ENCODE results near the gene C3orf33. TPM values are rescaled to one million over a fixed set of nuclear protein-coding genes. Genes with fewer than 3 reads are reported as not detected.

The C3orf33 gene
- total and polyA plus RNA-seq, 9 of the 15 experiments (the other 6 are each of a cell fraction or from before 2014, with no cell fraction given) = 4.1 to 10.2 (median 6.0) TPM

DNA sequence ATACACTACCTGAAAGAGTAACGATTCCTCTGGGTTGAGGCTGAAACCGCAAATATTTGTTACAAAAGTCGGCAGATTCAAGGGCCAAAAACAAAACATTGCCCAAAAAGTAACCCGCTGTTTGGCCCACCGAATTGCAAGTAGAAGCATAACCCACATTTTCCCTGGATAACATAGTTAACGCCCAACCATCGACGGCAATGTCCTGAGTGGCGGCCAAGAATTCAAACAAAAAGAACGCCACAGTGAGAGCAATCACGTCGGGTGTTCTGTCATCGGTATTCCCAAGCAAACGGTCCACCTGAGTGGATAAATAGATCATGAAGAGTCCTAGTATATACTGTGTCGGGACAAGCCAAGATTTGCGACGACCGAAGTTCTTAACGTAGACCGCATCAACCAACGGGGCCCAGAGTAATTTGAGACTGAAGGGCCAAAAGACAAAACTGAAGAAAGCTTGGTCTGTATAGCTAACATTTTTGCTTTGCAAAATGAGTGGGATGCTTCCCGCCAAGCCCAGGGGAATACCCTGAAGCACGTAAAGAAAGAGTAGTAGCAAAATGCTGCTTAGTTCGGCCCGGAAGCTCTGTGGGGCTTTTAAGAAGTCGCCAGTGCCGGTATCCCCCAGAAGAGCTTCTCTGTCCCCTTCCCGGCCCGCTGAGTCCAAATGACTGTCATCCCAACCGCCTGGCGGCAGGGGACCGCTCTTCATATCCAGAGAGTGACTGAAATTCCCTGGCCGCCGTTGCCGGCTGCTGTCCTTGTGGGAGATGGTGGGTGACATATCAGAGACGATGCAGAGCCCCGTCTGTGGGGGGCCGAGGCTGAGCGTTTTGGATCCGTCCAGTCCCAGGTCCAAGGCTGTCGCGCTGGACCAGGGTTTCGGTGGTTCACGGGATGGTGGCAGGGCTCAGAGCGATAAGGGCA lies 47.4 kb upstream of the C3orf33 start (continued):
- TF ChIP-seq NR4A1 (CRISPR knock-in tag; IDR thresholded peaks at IDR 0.05) (no peak), NR4A1 (tag; IDR thresholded peaks at IDR 0.05) (no peak), BCL6 (CRISPR knock-in tag; IDR thresholded peaks at IDR 0.05) (no peak), GTF2A2 (tag; IDR thresholded peaks at IDR 0.05) (no peak), PTRF (tag; IDR thresholded peaks at IDR 0.05) (no peak), BHLHE40 (IDR thresholded peaks at IDR 0.05; ENCODE audit: low read length) (no peak), MAFF (IDR thresholded peaks at IDR 0.05; ENCODE audit: low read length) (no peak), PCBP1 (IDR thresholded peaks at IDR 0.05; ENCODE audit: low read depth, low read length, poor library complexity, severe bottlenecking) (no peak), TEAD4 (IDR thresholded peaks at IDR 0.05; ENCODE audit: low read length) (0 out of 2 replicates have a peak, but pooled peaks have one; percentile 13), TEAD4 (CRISPR knock-in tag; IDR thresholded peaks at IDR 0.05; ENCODE audit: borderline replicate concordance) (no peak), SMARCA4 (IDR thresholded peaks at IDR 0.05) (0 out of 2 replicates have a peak, but pooled peaks have one; percentile 9), RBBP5 (IDR thresholded peaks at IDR 0.05; ENCODE audit: borderline replicate concordance, insufficient read depth, low read length, poor library complexity, severe bottlenecking) (no peak)
- TF ChIP-seq, protein P1, sequence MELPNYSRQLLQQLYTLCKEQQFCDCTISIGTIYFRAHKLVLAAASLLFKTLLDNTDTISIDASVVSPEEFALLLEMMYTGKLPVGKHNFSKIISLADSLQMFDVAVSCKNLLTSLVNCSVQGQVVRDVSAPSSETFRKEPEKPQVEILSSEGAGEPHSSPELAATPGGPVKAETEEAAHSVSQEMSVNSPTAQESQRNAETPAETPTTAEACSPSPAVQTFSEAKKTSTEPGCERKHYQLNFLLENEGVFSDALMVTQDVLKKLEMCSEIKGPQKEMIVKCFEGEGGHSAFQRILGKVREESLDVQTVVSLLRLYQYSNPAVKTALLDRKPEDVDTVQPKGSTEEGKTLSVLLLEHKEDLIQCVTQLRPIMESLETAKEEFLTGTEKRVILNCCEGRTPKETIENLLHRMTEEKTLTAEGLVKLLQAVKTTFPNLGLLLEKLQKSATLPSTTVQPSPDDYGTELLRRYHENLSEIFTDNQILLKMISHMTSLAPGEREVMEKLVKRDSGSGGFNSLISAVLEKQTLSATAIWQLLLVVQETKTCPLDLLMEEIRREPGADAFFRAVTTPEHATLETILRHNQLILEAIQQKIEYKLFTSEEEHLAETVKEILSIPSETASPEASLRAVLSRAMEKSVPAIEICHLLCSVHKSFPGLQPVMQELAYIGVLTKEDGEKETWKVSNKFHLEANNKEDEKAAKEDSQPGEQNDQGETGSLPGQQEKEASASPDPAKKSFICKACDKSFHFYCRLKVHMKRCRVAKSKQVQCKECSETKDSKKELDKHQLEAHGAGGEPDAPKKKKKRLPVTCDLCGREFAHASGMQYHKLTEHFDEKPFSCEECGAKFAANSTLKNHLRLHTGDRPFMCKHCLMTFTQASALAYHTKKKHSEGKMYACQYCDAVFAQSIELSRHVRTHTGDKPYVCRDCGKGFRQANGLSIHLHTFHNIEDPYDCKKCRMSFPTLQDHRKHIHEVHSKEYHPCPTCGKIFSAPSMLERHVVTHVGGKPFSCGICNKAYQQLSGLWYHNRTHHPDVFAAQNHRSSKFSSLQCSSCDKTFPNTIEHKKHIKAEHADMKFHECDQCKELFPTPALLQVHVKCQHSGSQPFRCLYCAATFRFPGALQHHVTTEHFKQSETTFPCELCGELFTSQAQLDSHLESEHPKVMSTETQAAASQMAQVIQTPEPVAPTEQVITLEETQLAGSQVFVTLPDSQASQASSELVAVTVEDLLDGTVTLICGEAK (IDR thresholded peaks at IDR 0.05) = no peak
- TF ChIP-seq, protein P1 (CRISPR knock-in tag; IDR thresholded peaks at IDR 0.05) = 0 out of 2 replicates have a peak, but pooled peaks have one; percentile 46
- TF ChIP-seq, protein P2, sequence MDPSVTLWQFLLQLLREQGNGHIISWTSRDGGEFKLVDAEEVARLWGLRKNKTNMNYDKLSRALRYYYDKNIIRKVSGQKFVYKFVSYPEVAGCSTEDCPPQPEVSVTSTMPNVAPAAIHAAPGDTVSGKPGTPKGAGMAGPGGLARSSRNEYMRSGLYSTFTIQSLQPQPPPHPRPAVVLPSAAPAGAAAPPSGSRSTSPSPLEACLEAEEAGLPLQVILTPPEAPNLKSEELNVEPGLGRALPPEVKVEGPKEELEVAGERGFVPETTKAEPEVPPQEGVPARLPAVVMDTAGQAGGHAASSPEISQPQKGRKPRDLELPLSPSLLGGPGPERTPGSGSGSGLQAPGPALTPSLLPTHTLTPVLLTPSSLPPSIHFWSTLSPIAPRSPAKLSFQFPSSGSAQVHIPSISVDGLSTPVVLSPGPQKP (CRISPR knock-in tag; IDR thresholded peaks at IDR 0.05) = no peak
- TF ChIP-seq, protein P3, sequence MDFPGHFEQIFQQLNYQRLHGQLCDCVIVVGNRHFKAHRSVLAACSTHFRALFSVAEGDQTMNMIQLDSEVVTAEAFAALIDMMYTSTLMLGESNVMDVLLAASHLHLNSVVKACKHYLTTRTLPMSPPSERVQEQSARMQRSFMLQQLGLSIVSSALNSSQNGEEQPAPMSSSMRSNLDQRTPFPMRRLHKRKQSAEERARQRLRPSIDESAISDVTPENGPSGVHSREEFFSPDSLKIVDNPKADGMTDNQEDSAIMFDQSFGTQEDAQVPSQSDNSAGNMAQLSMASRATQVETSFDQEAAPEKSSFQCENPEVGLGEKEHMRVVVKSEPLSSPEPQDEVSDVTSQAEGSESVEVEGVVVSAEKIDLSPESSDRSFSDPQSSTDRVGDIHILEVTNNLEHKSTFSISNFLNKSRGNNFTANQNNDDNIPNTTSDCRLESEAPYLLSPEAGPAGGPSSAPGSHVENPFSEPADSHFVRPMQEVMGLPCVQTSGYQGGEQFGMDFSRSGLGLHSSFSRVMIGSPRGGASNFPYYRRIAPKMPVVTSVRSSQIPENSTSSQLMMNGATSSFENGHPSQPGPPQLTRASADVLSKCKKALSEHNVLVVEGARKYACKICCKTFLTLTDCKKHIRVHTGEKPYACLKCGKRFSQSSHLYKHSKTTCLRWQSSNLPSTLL (IDR thresholded peaks at IDR 0.05) = no peak
